GM19397 (cell line): Measurements from ENCODE around the gene KPTN.

ENCODE experiments used
- ATAC-seq: cut with Tn5 transposase; IDR thresholded peaks from one replicate; pipeline ENCODE4 v1.9.1; 2021; ENCODE audit warnings: mild to moderate bottlenecking, moderate library complexity; ENCODE audit not compliant: unreplicated experiment

The KPTN gene

DNA sequence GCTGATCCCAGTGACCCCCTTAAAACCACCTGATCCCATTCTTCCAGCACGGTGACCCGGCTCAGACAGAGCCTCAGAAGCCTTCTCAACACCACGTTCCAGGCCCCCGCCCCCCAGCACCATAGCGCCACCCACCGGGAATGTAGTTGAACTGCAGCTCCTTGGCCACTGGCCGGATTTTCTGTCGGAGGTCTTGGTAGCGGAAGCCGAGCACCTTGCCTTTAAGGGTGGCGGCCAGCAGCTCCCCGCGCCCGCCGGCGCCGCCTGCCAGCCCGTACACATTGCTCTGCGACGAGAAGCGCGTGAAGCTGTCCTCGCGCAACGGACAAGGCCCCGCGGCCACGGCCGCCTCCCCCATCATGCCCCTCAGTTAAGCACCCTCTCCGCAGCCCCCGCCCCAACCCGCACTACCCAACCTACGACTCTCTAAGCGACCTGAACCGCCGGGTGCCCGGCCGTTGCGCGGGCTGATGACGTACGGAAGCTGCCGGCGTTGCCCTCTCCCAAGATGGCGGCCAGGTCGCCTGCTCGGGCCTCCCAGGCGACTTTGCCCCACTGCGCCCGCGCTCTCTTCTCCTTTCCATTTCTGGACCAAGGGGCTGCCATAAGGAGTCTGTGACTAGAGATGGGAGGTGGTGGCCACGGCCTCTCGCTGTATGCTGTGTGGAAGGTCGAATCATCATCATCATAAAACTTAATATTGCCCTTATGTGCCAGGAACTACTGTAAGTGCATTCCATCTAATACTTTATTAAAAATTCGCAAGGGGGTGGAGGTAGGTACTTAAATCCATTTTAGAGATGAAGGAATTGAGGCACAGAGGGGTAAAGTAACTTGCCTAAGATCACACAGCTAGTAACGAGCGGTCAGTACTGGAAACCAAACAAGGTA lies at the start of gene KPTN:
KPTN (minus strand) TSS at position 420 of the 891 bp plus-strand sequence; CDS start at position 361, 59 bp downstream.
- peak; percentile 77 for ATAC-seq

DNA sequence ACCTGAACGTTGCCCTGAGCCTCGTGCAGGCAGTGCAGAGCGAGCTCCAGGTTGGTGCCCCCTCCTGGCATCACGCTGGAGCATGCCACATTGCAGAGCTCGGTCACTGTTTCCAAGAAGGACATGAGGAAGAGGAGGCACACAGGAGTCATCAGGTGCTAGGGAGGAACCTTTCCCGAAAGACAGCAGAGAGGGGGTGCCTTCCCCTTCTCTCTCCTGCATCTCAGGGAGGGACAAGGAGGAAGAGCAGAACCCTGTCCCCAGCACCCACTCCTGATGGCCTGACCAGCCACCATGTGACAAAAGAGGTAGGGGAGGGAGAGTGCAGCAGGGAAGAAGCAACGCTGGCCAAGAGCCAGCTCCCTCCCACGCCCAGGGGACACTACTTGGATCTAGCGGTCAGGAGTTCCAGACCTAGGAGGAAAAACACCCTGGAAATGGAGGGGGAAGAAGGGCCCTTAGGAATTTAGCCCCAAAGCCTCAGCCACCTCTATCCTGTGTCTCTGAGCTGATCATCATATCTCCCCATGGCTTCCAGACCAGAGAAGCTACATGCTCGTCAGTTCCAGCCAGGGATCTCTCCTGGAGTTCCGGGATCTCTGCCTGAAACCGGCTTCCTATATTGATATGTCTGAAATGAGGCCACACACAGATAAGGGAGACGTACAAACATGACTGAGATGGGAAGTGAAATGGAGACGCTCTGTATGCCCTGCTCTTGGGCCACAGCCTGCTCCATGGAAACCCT lies 47.8 kb upstream of the KPTN start:
- no peak for ATAC-seq

- no peak for ATAC-seq
Measured at GRCh38 chr19:47529018-47529742, 45.2 kb upstream of the KPTN start.

GRCh38 chr19:47526798-47527197 lies 42.8 kb upstream of the KPTN start:
- no peak for ATAC-seq

GRCh38 chr19:47523473-47523872 lies 39.5 kb upstream of the KPTN start:
- no peak for ATAC-seq

DNA sequence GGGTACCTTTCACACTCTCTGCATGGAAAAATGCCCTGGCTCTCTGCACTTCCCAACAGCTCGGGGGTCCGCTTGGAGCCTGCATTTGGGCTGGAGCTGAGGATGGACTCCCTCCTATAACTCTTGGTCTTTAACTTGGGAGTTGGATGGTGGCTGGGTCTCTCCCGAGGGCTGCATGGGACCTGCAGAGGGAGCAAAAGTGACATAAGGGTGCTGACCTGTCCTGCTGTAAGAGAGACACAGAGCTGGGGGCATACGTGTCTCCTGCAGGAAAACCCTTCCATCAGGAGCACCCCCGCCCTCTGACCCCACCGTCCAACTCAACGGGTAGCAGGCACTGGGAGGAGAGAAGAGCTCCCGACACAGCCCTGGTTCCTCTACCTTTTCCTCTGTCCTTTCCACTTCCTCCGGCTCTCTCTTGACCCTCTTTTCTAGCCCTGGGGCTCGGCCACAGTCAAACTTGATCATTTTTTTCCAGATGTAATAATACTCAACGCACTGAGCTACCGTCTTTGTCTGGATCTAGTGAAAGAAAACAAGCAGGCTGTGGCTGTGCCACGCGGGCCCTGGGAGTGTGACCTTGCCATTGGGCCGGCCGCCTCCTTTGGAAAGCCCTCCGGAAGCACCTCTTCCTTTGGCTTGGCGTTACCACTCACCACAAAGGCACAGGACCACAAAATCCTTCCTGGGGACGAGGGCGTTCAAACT lies 37.6 kb upstream of the KPTN start:
- no peak for ATAC-seq

DNA sequence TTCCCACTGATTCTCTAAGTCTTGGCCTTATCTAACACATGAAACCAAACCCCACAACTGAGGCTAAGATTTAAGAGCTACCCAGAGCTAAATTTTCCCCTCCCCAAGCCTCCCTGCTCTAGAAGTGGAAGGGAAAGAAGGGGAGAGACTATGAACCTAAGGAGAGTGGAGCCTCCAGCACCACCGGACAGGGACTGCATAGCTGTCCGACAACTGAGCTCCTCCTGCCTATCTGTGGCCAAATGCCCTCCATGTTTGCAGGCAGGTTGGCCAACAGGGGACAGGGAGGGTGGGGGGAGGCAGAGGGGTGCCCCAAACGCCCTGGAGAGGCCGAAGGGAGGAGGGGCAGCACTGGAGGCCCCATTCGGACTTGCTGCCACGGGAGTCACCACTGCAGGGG lies 36.8 kb upstream of the KPTN start:
- no peak for ATAC-seq

GRCh38 chr19:47520343-47520806 lies 36.4 kb upstream of the KPTN start:
- no peak for ATAC-seq

GRCh38 chr19:47518854-47519253 lies 34.8 kb upstream of the KPTN start:
- no peak for ATAC-seq

GRCh38 chr19:47518139-47518538 lies 34.1 kb upstream of the KPTN start:
- no peak for ATAC-seq

DNA sequence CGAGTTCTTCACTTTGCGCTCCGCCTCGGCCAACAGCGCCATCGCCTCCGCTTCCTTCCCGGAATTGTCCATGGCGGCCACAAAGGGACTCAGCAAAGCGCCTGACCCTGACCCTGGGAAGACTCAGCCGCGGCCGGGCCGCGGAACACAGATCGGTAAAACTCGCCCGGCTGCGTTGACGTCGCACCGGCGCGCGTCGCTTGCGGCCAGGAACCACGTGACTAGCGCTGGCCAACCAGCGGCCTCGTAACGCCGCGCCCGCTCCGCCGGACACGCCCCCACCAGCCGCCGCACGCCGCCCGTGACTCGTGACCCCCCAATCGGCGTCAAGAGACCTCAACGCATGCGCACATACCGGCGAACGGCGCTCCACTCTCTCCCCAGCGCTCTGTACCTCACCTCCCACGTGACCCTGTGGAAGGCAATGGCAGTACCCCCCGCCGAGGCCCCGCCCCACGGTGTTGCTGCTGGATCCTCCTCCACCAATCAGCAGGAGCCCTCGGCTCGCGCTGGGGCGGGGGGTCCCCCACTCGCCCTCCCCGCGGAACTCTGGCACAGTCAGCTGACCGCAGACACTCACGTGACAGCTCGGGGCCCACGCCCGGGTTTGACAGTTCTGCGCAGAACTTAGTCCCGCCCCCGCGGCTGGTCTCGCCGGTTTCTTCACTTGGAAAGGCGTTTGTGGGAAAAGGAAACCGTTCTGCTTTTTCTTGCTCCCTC lies 31.0 kb upstream of the KPTN start, which contains the start of gene NAPA:
NAPA (minus strand) TSS at position 195 of the 720 bp plus-strand sequence; CDS start at position 72, 123 bp downstream.
- peak; percentile 89 for ATAC-seq

GRCh38 chr19:47514151-47514868 lies 30.3 kb upstream of the KPTN start:
- peak; percentile 1 for ATAC-seq

DNA sequence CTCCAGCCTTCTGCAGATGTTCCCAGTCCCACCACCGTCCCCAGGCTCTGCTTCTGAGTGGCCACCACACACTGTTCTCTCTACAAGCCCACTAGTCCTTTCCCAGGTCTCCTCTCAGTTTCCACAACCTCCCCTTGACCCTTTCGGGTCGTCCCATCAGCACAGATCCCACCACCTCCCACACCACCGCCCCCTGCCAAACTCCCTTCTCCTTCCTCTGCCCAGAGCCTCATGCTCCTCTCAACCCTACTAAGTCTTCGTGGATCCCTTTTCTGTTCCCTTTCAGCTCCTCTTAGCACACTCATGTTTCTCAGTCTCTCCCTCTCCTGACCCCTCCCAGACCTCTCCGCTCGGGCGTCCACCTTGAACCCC lies 28.9 kb upstream of the KPTN start:
- ATAC-seq = no peak

GRCh38 chr19:47512183-47512947 lies 28.3 kb upstream of the KPTN start:
- ATAC-seq = no peak

- ATAC-seq = no peak
Measured at GRCh38 chr19:47511681-47512080, 27.7 kb upstream of the KPTN start.

GRCh38 chr19:47511128-47511517 lies 27.1 kb upstream of the KPTN start:
- ATAC-seq = no peak

DNA sequence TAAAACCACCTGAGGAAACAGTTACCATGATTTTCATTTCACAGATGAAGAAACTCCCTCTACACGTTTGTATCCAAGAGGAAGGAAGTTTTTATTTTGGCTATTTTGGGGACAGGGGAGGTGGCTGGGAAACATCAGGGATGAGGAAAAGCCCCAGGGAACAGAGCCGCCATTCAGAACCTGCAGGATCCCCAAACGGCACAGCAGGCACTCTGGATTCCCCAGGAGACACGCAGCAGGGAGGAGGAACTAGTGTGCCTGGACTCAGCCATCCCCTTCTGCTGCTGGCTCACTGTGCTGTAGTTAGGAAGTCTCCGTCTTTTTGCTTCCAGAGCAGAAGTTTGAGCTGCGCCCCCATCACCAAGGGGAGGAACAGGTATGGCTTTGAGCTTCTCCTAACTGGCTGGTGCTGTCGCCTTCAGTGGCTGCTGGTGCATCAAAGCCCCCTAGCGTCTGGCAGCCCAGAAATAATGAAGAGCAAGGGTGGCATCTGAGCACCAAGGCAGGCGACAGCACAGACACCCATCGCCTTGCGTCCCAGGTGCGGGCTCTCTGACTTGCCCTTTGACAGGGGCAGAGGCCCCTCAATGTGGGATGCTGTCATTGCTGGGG lies 26.6 kb upstream of the KPTN start:
- no peak for ATAC-seq

DNA sequence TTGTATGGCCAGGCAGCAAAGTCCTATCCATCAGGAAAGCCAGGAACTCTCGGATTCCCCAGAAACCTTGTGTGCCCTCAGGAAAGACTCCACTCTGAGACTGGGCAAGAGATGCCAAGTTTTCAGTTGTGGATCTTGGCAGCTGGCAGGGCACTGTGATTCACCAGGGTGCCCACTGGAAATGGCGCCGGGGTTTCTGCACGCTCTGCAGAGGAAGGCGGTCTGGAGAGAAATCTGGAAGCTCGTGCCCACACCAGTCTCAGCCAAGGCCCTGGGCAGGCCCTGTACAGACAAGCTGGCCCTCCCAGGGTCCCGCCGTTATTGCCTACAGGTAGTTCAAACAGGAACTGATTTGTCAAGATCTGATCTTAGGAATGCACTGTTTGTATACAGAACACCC lies 26.0 kb upstream of the KPTN start:
- no peak for ATAC-seq
